NCI-H774 (cell line): ENCODE results near the gene ORC3.
A peak's percentile ranks its signal among the peaks of the same experiment; 100 is the strongest.
"Not testable (repeated sequence)": the region's sequence is repeated elsewhere in the genome, so short reads cannot be mapped to it uniquely, and the experiment has no call there.

ENCODE experiments used
- DNase-seq: peaks from one replicate; lab custom pipeline; 2025; lab: John Stamatoyannopoulos, UW

ORC3 gene

DNA sequence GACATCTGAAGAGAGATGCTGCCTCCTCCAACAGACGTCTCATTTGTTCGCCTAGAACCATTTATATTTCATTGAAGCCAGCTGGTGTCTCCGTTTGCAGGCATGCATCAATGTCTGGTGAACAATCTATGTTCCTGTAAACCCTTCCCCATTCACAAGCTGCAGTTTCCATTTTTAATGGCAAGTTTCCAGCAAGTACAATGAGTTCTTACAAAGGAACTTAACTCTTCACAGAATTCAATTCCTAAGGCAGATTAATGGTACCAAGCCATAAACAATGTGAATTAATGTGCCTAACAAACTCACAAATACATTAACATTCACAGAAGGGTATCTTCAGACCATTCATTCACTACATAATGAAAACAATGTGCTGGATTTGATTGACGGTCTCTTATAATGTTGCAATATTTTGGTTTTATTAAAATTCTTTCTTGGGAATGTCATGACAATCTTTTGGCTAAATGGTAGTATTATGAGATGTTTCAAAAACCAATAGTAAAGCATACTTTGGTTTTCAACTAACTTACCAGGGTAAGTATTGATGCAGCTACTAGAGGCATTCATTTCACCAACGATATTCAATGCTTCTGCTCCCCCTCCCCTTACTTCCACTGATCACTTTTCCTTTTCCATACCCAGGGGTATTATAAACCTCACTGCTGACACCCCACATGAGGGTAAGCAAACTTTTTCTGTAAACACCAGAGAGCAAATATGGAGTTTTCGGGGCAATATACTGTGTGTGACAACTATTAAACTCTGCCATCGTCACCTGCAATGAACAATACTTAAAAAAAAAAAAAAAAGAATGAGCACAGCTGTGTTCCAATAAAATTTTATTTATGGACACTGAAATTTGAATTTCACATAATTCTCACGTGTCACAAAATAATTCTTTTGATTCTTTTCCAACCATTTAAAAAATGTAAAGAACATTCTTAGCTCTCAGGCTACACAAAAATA lies 107.9 kb downstream of the ORC3 start:
- peak; percentile 60 for DNase-seq

DNA sequence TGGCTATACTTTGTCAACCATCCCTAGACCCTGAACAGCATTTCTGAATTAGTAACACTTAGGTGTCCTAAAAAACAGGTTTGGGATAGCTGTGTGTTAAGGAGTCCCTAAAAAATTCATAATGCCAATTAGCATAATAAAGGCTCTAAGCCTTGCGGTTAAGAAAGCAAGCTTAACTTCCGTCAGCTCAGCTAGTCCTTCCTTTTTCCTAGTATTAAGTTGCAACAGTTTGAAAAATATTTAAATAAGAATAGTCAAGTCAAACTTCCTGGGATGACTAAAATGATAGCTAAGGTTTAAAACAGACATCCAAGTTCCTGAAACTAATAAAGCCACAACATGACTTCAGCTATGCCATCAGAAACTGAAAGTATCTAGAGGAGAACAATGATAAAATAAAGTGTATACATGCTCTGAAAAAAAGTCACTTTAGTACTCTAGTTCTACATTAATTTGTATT lies 108.6 kb downstream of the ORC3 start:
- DNase-seq: no peak

DNA sequence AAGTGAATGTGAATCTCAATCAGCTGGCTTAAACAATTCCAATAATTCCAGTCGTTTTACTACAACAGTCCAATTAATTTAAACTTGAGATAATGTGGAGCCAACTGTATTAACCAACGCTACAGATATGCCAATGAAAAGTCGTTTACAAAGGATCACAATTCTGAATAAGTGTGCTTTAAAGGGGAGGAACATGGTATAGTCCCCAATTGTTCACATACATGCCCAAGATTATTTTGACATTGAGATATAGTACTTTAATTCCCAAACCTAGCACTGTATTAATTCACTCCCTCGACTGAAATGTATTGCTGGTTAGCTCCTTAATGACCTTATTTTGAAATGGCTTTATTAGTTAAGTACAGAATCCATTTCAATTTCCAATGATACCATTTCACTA lies 109.6 kb downstream of the ORC3 start:
- DNase-seq: no peak

DNA sequence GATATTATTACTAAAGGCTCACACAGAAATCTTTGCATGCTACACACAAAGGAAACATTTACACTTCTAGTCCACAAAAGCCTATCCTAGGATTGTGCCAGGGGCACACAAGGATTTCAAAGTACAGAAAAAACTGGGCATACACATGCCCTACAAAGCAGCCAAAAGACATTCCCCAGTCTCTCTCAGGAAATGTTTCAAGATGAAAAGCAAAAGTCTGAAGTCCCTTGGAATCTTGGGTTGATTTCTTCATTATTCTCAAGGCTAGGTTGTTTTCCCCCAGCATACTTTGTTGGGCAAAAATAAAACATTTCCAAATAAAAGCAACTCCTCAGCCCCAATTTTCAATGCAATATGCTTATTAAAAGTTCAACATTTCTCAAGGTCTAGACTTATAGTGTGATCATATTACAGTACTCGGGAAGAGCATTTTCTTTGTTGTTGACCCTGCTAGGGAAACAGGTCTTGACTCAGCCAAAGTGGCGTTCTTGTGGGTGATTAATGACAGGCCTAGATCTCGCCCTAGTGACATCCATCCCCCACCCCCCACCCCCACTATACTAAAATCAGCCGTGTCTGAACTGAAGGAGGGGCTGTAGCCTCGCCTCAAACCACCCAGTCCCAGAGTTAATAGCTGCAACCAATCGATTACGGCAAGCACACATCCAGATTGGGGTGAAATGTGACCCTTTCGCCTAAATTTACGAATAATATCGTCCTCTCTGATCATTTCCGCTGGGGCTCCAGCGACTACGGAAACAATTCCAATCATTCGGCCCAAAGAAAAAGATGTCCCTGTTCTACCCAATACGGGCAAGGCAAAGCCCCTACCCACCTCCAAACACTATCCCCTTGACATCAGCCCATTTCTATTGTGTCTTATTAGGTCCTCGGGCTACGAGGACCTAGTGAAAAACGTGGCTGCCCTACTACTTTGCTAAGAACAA lies 110.7 kb downstream of the ORC3 start:
- DNase-seq: peak; percentile 61

DNA sequence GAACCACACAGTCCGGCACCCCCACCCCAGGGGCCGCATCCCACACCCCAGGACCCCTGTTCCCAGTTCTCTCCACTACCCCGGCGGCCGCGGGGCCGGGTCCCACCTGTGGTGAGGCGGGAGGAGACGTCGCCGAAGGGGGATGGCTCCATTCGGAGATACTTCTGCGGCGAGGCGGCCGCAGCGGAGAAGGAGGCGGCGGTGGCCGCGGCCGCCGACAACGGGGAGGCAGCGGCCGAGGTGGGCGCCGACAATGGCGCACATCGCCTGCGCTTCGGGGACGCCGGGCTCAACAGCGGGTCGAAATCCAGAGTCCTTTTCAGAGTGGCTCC lies 111.4 kb downstream of the ORC3 start:
- DNase-seq: no peak

DNA sequence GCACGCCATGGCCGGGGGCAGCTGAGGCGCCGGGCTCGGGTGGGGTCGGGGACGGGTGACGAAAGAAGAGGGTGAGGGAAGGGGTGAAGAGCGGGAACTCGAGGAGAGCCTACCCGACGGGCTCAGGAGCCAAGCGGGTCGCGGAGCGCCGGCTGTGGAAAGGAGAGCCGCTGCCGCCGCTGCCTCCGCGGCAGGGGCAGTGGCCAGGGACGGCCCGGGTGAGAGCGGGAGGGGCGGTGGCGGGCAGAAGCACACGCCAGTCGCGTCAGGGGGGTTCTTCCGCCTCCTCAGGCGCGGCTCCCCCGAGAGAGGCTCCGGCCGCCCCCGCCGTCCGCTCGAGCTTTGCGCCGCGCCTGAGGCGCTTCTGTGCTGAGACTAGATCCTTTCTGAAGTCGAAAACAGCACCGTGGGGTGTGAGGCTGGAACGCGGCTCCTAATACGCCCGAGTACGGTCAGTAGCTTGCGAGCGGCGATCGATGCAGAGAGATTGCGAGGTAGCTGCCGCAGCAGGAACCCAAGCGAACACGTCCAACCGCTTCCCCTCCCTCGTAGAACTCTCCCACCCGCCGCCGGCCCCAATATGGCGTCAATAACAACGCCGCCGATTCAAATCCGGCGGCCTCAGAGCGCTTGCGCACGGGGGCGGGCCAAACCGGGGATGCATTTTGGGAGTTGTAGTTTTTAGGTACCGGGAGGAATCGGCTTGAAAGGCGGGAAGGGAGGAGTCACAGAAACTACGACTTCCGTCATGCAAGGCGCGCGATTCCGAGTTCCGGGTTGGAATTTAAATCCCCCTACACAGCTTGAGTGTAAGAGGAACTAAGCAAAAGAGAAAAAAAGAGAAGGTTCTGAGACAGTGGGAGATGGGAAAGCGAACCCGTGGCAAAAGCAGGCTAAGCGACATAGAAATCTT lies 112.0 kb downstream of the ORC3 start, which contains the start of gene AKIRIN2:
Gene AKIRIN2 (minus strand): TSS at position 558 of the 913 bp plus-strand sequence. CDS start 549 bp downstream, at position 9.
- DNase-seq: peak; percentile 100

DNA sequence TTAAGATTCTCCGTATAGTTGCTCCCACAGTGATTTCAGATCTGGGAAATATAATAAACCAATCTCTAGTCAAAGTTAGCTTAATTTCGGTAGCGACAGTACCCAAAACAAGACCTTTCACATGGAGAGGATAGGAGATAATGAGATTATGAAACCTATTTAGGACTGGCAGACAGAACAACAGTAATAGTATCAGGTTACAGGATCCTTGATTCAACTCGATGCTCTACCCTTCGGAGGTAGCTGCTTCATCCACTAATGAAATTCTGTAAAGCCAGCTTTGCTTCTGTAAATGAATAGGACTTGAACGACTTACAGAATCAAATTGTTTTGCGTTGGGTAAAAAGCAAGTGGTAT lies 112.6 kb downstream of the ORC3 start:
- DNase-seq: peak; percentile 77

DNA sequence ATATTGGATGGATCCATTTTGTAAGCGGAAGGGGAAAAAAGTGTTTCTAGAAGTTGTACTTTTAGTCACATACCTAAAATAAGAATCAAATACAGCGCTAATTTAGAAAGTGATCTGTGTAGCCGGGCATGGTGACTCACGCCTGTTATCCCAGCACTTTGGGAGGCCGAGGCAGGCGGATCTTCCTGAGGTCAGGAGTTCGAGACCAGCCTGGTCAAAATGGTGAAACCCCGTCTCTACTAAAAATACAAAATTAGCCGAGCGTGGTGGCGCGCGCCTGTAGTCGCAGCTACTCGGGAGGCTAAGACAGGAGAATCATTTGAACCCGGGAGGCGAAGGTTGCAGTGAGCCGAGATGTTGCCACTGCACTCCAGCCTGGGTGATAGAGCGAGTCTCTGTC lies 113.1 kb downstream of the ORC3 start:
- DNase-seq: not testable (repeated sequence)

DNA sequence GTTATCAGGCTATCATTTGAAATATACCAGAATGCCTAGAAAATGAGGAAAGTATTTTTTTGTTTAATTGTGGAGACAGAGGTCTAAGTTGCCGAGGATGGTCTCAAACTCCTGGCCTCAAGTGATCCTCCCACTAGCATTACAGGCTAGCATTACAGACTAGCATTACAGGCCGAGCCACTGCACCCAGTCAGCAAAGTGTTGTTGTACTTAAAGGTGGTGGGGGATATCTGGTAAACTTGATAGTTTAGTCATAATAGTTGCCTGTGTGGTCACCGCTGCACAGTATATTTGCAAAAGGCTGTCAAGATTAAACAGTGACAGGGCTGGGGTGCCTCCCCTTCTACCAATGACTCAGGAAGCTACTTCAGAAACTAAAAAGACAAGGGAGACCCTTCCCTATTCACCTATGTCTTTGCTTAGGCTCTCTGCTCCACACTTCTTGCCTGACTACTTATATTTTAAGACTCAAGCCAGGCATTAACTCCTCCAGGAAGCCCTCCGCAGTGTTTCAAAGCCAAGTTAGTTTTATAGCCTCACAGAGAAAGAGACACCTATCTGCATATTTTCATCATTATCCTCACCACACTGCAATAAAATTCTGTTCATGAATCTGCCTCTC lies 115.2 kb downstream of the ORC3 start:
- DNase-seq: no peak

DNA sequence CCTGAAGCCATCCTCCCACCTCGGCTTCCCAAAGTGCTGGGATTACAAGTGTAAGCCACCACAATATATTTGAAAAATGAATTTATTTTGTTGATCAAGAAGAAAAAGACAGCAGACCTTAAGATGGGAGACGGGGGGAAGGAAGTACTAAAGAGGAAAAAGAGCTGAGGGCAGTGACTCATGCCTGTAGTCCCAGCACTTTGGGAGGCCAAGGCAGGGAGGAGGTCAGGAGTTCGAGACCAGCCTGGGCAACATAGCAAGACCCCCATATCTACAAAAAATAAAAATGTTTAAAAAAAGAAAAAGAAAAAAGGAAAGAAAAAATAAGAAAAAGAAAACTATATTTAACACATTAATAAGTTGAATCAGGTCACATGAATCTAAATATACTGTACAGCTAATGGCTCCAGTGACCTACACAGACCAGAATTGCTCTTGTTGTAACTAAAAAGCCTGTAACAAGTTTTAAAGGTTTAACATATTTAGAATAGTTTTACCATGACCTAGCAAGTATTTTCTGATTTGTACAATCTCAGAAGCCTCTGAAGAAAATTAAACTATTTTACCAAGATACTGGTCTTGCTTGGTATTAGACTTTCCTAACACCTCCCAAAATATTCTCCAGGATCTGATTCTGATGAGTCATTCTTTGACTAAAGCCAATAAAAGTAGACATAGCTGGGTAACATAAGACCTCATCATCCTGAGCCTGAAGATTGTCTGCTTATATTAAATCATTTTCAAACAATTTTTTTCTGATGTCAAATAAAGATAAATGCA lies 116.4 kb downstream of the ORC3 start:
- DNase-seq: no peak

DNA sequence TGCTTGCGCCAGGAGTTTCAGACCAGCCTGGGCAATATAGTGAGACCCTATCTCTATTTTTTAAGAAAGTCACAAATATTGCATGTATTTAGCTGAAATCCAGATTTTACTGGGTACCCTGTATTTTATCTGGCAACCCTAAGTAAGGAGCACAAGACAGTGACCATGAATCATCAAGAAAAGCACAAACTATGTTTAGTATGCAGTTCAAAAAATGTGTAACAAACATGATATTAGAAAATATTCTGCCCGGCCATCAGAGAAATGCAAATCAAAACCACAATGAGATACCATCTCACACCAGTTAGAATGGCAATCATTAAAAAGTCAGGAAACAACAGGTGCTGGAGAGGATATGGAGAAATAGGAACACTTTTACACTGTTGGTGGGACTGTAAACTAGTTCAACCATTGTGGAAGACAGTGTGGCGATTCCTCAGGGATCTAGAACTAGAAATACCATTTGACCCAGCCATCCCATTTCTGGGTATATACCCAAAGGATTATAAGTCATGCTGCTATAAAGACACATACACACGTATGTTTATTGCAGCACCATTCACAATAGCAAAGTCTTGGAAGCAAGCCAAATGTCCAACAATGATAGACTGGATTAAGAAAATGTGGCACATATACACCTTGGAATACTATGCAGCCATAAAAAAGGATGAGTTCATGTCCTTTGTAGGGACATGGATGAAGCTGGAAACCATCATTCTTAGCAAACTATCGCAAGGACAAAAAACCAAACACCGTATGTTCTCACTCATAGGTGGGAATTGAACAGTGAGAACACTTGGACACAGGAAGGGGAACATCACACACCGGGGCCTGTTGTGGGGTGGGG lies 118.9 kb downstream of the ORC3 start:
- DNase-seq: not testable (repeated sequence)

DNA sequence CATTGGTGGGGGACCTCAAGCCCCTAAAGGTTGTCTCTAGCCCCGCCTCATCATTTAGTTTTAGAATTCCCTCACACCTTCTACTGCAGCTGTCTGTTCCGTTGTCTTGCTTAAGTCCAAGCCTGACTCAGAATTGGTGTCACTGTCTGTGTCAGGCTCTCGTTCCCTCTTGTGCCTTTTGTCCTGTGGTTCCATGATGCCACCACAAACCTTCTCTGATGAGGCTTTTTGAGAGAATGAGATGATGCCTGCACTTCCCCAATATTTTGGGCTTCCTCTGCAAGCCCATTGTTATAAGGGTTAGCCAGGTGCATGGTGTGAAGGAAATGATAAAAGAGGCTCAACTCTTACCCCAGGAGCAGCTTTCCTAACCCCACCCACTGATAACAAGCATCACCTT lies 120.2 kb downstream of the ORC3 start:
- no peak for DNase-seq

DNA sequence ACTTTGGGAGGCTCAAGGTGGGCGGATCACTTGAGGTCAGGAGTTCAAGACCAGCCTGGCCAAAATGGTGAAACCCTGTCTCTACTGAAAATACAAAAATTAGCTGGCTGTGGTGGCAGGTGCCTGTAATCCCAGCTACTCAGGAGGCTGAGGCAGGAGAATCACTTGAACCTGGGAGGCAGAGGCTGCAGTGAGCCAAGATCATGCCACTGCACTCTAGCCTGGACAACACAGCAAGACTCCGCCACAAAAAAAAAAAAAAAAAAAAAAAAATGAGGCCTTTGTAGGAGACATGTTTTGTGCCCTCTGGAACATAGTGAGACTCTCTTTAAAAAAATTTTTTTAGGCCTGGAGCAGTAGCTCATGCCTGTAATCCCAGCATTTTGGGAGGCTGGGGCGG lies 122.8 kb downstream of the ORC3 start:
- not testable (repeated sequence) for DNase-seq

DNA sequence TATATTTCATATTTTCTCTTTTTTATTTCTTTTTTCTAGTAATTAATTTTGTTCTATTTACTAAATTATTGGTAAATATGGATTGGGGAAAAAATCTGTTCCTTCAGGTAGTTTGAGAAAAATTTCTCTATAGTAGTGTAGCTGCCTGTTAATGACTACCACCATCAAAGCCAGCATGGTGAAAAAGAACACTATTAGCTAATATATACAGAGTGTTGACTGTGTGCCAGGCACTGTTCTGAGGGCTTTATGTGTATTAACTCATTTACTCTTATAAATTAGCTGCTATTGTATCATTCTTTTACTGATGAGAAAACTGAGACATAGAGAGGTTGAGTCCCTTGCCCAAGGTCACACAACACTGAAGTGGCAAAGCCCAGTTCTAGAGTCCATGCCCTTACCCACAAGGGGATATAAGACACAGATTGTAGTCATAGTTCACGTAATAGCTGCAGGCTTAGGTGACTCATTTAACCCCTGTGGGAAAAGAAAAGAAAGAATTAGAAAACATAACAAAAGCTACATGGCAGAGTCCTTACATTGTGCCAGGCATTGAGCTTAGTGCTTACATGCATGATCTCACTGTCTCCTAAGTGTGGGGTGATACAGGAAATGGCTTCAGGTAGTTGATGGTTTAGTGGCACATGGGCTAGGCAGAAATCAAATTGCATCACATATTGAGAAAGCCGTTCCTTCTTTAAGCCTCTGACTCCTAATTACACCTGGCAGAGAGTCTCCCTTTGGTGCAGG lies 124.3 kb downstream of the ORC3 start:
- no peak for DNase-seq
